NCI-H2227 treated with DMSO at 0.1 percent for 48 hours (cell line): Measurements from ENCODE around the gene LYRM1.
"Not testable (repeated sequence)": the region's sequence is repeated elsewhere in the genome, so short reads cannot be mapped to it uniquely, and the experiment has no call there.

Experiments used
- DNase-seq: peaks from one replicate; lab custom pipeline; 2025; lab: John Stamatoyannopoulos, UW

LYRM1 gene

DNA sequence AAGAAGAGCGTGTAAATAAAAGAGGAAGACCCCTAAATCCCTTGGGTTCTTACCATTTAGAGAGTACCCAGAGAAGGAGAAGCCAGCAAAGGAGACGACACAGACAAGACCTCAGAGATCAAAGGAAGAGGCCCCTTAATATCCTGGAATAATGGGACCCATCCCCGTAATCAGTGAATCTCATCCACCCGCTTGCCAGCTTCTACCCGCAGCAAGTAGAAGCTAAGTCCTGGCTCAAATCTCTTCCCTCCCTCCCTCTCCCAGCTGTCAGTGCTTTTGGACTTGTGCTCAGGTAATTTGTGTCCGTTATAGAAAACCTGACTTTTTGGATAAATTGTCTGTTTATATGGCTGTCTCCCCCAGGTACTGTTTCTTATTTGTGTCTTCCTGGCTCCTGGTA, 1.9 kb downstream of the LYRM1 start:
- DNase-seq, result no peak

DNA sequence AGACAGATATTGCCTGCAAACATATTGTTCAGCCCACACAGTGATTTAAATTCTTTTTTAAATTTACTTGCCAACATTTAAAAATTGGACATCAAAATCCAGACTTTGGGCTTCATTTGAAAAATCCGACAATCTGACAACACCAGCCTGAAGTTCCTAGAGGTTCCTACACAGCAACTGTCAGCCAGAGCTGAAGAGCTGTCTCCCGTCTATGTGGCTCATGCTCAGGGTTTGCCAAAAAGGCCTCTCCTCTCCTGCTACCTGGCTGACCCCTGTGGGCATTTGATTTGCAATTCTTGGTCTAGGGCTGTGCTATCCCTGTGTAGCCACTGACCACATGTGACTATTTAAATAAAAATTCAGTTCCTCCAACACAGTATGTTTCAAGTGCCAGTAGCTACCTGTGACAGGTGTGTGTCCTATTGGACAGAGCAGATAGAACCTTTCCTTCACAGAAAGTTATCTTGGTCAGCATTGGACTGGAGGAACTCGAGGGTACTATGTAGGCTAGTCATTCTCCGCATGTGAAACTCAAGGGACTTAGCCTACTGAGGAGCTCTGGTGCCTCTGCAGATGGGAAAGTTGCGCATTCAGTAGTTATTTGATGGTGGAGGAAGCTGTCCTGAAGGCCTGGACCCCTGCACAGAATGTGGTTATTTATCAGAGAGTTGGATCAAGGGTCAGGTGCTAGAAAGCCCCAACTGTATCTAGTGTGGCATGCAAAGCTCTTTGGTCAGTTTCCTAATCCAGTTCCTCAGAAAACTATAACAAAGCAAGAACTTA, 2.7 kb downstream of the LYRM1 start:
- no peak for DNase-seq

DNA sequence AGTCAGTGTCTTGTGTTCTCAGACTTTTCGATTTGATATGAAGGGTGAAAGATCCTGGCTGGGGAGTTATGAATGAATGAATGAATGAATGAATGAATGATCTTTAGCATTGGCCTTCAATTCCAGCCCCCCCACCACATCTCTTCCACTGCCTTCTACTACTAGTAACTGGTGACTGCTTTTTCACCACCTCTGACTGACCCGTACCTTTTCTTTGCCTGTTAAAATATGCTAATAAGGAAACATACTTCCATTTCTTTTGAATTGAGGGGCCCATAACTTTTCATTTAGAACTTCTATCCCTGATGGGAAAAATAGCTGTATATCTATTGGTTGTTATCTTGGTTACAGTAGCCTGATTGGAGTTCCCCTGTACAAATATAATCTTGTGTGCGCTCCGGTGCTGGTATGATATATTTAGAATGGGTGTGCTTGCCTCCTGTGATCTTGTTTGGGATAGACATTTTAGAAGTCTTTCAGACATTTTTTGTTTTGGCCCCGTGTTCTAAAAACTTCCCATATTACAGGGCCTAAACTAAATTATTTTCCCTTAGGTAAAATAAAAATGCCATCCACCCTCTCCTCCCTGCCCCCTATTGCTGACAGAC, 3.4 kb downstream of the LYRM1 start:
- no peak for DNase-seq

DNA sequence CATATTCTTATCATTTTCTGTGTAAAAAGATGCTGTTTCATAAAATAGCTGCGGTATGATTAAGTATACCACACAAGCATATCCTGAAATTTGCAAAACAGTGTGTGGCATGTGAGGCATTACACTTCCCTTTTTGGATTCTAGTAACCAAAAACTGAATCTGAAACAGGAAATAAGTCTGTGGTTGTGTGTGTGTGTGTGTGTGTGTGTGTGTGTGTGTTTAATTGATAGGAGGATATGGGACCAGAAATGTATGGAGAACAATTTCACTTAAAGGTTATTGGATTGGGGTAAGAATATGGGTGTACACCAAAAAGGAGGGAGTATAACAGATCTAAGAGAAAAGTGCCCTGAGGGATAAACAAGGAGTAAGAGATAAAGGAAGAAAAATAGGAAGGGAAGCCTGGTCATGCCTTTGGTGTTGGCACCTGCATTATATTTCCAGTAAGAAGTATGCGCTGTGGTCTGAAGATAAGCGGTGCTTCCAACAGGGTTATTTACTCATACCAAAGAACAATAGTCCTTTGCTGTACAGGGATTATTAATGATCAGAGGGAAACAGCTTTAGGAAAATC, 4.0 kb downstream of the LYRM1 start:
- no peak for DNase-seq

DNA sequence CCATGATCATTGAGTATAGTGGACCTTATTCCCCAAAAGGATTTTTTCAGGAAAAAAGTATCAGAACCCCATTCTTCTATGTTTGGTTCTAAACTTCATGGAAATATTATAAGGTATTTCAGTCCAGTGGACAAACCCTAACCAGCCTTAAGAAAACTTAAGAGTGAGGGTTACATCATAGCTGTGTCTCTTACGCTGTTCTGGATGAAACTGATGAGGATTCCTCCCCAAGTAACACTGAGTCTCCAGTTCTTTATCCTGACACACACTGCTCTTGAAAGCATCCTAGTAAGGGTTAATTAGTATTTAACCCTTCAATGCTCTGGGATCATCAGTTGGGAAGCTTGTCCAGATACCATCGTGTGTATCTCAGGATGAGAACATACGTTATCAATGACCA, 5.0 kb downstream of the LYRM1 start:
- DNase-seq, result no peak

DNA sequence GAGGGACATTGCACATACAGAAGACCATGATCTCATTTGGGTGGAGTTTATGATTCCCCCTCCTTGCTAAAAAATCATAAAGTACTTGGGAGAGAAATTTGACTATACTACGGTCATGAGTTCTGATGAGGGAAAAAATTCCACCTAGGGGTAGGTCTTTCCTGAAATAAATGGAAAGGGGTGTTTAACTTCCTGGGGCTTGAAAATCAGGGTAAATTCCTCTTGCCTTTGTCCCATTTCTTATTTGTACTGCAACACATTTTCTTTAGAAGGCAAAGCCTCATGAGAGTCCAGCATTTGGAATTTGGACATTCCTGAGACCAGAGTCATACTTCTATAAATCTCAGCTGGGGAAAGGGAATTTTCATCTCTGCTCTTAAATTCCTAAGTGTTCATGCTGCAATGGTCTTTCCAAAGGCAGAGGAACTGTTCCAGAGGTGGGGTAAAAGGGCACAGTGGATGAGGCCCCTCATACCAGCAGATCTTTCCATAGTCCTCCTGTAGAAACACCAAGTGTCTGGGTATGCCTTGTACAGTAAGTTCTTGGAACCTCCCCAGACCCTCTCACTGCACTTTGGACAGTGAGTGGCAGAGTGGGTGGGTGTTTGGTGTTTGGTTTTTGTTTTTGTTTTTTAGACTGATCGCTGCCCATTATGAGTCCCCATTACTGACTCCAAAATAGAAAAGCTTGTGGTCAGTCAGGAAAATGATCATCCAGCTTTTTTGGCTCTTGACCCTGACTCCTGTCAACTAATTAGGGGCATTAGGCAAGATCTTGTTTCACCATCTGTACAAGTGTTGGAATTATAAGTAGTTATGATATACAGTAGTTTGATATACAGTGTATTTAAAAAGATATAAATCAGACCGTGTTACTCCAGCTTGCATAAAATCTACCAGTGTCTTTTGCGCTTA, 6.0 kb downstream of the LYRM1 start:
- no peak for DNase-seq

DNA sequence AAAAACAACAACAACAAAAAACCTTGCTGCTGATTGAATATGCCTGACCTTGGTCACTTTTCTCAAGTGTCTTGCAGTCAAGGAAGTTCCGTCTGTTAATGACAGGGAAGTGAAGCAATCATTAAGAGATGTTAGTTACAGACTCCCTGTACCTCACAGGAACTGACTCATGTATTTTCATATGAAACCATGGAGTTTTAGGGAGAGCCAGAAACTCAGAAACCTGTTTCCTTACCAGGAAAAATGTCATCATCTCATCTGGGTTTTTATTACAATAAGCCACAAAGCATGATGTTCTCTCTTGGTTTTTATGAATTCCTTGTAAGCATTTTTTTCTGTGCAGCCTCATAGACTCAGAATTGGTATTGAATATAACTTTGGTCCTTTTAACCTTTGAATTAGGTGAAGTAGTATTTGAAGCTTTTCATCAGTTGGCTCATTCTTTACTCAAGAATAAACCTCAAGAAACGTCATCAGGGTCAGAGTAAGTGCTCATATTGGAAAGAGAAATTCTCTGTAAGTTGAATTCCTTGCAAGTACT, 10.3 kb downstream of the LYRM1 start:
- DNase-seq, result no peak

DNA sequence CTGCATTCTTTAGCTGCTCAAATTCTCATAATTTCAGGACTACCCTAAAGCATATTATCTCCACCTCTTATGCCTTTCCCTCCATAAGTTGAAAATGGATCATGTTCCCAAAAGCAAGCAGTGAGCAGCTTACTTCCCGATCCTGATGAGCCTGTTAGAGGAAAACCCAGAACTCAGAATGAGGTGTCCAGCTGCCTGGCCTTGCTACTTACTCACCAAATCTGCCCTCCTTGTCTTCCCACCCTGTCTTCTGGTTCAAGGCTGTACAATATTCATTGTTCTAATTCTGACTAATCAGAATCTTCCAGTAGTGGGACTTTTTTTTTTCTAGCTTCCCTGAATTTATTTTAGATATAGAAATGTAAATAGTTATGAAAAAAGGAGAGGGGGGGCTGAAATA, 10.8 kb downstream of the LYRM1 start:
- DNase-seq, result no peak

DNA sequence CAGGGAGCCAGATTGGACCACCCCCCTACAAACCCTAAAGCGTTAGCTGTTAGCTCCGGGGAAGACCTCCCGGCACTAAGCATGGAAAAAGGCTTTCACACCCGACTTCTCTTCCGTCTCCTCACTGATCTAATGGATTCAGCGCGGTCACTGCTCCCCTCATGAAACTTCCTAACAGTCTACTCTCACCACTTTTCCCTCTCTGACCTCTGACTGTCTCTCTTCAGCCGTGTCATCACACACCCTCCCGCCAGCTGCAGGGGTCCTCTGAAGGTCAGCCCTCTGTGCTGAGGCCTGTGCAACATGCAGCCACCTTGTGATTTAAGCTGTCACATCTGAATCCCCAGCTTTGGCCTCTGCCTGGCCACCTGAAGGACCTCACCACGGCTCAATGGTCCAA, 15.7 kb downstream of the LYRM1 start:
- no peak for DNase-seq

DNA sequence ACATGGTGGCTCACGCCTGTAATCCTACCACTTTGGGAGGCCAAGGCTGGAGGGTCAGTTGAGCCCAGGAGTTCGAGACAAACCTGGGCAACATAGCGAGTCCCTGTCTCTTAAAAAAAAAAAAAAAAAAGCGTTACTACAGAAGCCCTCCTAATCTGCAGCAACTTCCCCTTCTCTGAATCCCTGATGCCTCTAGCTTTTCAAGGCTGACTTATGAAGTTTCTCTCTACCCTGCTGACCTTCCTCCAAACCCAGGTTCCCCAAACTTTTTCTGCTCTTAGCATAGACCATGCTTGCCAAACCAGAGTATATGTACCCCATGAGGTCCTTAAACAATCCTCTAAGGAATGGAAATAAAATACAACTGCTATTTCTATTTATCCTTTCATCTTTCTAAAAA, 16.4 kb downstream of the LYRM1 start:
- no peak for DNase-seq

DNA sequence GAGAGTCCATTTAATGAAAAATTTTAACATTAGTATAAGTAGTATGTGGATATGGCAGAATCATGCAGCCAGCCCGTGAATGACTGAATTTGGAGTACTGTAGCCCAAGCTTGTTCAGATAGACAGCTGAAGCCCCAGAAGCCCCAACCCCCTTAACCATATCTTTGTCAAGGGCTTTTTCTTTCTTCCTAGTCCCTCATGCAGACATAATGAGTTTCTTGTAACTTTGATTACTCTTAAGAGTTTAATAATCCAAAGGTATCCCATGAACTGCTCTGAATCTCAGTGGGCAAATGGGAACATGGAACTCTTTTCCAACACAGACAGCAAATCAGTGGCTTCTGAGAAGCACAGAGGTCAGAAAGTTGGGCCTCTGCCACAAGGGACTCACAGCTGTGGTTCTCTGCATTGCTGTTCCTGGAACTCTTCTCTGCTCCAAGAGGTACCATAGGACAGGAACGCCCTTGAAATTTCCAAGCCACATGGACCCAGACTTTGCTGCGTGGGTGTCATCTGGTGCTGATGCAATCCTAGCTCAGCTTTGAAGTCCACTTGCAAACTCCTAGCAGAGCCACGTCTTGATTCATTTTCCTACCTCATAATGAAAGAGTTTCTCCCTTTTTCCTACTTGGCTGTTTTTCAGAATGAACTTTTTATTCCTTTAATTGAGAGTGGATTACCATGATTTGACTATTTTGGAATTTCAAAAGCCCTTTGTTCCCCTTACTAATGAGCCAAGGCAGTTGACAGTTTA, 18.1 kb downstream of the LYRM1 start:
- no peak for DNase-seq

DNA sequence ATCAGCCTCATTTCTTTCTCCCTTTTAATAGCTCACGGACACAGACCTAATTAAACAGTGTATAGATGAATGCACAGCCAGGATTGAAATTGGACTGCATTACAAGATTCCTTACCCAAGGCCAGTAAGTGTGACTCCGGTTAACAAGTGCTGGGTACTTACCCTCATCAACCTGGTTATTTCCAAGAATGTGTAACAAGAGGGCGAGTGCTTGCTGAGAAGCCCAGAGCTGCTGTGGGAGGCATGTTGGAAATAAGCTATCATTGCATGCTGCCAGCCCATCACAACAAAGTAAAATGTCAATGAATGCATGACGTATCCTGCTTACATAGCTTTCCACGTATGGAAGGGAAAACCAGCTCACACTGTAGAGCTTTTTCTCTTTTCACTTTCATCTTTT, 19.5 kb downstream of the LYRM1 start:
- no peak for DNase-seq

DNA sequence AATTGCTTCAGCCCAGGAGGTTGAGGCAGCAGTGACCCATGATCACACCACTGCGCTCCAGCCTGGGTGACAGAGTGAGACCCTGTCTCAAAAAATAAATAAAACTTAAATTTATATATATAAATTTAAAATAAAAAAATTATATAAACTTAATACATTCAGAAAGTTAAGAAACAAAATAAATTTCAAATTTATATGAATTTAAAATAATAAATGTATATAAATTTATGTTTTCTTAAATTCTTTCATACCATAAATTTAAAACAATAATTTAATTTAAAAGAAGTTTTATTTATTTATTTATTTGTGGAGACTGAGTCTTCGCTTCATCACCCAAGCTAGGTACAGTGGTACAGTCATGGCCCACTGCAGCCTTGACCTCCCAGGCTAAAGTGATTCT, 20.2 kb downstream of the LYRM1 start:
- no peak for DNase-seq

DNA sequence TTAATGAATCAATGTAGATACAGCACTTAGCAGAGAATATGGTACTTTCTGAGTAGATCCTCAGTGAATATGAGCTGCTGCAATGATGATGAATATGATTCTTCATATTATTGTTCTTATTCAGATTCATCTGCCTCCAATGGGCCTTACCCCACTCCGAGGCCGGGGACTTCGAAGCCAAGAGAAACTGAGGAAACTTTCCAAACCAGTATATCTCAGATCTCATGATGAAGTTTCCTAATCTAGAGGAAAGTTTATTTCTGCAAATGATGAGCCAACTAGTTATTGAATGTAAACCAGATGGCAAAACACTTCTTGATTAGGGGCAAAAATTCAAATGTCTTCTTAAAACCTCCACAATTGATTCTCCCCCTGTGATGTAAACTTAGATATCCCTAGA, 23.3 kb downstream of the LYRM1 start:
- no peak for DNase-seq

DNA sequence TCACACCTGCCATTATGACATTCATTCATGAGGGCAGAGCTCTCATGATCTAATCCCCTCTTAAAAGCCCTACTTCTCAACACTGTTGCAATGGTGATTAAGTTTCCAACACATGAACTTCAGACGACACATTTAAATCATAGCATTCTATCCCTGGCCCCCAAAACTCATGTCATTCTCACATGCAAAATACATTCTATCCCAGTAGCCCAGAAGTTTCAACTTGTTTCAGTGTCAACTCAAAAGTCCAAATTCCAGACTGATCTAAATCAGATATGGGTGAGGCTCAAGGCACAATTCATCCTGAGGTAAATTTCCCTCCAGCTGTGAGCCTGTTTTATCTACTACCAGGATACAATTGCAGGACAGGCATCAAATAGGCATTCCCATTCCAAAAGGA, 25.2 kb downstream of the LYRM1 start:
- DNase-seq, result no peak

DNA sequence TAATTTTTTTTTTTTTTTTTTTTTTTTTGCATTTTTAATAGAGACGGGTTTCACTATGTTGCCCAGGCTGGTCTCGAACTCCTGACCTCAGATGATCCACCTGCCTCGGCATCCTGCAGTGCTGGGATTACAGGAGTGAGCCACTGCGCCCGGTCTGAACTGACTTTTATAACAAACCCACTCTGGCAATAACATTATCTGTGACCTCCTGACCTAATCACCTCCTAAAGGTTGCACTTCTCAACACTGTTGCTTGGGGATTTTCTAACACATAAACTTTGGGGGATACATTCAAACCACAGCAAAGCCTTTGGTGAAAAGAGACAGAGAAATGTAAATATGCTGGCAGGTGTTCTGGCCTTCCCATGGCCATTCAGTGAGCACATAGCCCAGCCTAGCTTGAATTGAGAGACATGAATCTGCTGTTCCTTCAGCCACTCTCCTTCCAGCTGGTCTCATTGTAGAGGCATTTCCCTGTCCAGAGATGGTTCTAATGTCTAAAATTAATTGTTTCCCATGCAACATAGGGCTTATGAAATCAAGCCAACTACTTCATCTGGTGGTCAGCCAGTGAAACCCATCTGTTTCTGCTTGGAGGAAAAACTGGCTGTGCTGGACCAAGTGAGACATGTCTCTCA, 28.3 kb downstream of the LYRM1 start:
- no peak for DNase-seq

DNA sequence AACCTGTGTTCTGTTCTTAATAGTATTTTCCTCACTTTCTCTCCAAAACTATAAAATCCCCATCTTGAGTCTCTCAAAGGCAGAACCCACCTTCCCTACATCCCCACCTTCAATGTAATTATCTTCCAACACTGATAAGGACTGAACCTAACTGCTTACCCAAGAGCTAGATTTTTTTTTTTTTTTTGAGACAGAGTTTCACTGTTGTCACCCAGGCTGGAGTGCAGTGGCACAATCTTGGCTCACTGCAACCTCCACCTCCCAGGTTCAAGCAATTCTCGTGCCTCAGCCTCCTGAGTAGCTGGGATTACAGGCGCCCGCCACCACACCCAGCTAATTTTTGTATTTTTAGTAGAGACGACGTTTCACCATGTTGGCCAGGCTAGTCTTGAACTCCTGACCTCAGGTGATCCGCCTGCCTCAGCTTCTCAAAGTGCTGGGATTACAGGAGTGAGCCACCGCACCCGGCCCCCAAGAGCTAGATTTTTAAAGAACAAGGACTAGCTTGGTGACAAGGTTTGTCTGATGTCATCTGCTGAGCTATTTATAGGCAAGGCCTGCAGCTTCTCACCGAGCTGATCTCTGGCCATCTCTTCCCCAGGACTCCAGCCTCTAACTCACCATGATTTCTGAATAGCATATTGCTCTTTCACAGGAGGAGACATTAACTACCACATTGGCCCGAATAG, 29.2 kb downstream of the LYRM1 start:
- DNase-seq, result not testable (repeated sequence)

DNA sequence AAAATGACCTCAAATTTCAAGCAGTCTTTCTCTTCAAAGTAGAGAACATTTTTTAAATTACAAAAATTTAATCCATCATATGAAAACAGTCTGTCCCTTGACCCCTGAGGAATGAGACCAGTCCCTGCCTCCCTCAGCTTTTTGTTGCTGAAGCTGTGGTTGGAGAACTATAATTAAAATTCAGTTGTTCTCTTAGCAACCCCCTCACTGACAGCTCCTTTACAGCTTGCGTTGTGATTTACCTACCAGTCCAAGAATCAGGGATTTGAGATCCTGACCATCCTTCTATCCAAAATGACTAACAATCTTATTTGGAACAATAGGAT, 29.8 kb downstream of the LYRM1 start:
- peak; percentile 88 for DNase-seq

DNA sequence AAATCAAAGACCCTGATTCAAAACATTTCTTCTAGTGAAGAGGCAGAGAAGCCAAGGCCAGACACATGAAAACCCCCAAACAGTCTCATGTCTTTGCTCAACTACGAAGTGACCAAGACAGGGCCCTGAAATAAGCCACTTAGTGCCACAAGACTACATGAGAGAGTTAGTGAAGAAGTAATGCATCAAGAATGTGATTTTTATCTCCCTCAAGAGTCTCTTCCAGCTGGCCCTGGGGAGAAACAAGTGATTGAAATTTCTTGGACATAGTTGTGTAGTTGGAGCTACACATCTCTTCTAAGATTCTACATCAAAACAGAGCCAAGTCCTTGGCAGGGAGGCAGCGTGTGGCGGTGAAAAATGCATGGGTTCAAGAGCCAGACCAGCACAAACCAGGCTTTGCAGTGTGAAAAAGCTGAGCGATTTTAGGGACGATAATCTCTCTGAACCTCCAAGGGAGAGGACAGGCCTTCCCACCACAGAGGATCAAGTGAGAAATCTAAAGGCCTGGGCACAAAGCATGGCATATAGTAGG, 30.6 kb downstream of the LYRM1 start:
- no peak for DNase-seq

DNA sequence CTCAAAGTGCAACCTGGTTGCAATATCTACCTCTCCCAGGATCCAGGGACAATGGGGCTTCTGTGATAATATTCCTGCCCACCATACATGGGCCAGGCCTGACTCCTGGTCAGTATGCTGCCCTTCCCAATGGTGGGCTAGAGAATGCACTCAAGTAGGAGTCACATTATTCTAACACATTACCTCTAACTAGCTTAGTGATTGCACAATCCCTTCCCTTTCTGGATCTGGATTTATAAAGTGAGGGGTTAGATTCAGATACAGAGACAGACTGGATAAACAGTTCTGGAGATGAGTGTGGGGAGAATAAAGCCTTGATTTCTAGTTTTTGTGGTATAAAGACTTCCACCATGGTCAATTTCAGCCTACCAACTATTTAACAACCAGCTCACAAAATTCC, 33.0 kb downstream of the LYRM1 start:
- no peak for DNase-seq
